HepG2 (cell line): ENCODE results near the gene ALOX5AP.
"Not testable (repeated sequence)": the region's sequence is repeated elsewhere in the genome, so short reads cannot be mapped to it uniquely, and the experiment has no call there.

Source experiments
- GATAD1 ChIP-seq: IDR thresholded peaks from 2 replicates; pipeline ENCODE4 v1.6.1; 2016; ENCODE audit warnings: missing genetic modification reagents, missing compliant biosample characterization
- NR2C2 ChIP-seq: sonication (generic); formaldehyde crosslinking; IDR thresholded peaks from 2 replicates; pipeline ENCODE4 v1.4.0; 2020; ENCODE audit warnings: missing genetic modification reagents, mild to moderate bottlenecking, moderate library complexity, borderline replicate concordance
- ZNF574 ChIP-seq: sonication (generic); formaldehyde crosslinking; IDR thresholded peaks from 2 replicates; pipeline ENCODE4 v1.4.0; 2020; ENCODE audit warnings: missing genetic modification reagents
- ZNF609 ChIP-seq: sonication (generic); formaldehyde crosslinking; IDR thresholded peaks from 2 replicates; pipeline ENCODE4 v1.4.0; 2020; ENCODE audit warnings: mild to moderate bottlenecking, missing genetic modification reagents, borderline replicate concordance

DNA sequence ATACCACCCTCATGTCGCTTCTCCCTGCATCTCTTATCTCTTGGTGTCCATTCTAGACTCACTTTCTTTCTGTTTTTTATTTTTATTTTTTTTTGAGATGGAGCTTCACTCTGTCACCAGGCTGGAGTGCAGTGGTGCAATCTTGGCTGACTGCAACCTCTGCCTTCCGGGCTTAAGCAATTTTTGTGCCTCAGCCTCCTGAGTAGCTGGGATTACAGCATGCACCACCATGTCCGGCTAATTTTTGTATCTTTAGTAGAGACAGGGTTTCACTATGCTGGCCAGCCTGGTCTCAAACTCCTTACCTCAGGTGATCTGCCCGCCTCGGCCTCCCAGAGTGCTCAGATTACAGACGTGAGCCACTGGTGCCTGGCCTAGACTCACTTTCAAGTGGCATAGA, 12.5 kb downstream of the ALOX5AP start:
- not testable (repeated sequence) for TF ChIP-seq ZNF609 (CRISPR knock-in tag); ZNF574; GATAD1 (CRISPR knock-in tag); NR2C2 (CRISPR knock-in tag)
